8988T (cell line): ENCODE measurements around the gene NPTXR.

Experiments
- DNase-seq: peaks from one replicate; pipeline ENCODE4 v3.0.0; 2011

The NPTXR gene

DNA sequence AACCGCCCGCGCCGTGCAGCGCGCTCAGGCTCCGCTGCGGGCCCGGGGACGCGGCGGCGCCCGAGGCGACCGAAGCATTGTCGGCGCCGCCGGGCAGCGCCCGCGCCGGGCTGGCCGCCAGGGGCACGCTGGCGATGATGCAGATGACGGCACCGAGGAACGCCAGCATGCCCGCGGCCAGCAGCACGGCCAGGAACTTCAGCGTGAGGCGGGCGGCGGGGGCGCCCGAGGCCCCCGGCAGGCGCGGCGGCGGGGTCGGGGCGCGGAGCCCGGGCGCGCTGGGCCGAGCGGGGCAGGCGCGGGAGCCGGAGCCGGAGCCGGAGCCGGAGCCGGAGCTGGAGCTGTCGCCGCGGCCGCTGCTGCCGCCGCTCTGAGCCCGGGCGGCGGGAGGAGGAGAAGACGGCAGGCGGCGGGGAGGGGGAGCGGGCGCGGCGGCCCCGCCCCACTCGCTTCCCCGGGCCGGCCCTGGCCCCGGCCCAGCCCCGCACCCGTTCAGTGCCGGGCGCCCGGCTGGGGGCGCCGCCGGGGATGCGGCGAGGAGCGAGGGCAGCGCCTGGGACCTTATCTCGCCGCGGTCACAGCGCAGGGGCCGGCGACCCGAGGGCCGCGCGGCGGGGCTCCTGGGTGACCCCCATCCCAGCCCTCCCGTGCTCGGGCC lies at the start of gene NPTXR:
Gene NPTXR (minus strand): TSS at position 372 of the 658 bp plus-strand sequence.
- peak; percentile 79 for DNase-seq

DNA sequence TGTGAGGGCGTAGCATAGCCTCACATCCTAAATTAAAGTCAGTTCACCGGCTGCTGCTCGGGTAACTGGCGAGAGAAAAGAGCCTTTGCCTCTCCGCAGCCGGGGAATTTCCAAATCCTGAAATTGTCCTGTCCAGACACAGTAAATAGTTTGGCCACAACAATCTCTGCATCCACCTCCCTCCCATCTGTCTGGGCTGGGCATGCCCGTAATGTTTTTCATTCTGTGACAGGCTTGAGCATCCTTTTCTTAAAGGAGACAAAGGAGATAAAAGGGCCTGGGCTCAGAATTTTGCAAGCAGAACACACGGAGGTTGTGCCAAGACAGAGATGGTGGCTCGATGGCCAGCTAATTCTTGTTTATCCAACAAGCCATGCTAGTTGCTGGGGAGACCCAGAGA lies 47.4 kb upstream of the NPTXR start:
- DNase-seq = no peak

DNA sequence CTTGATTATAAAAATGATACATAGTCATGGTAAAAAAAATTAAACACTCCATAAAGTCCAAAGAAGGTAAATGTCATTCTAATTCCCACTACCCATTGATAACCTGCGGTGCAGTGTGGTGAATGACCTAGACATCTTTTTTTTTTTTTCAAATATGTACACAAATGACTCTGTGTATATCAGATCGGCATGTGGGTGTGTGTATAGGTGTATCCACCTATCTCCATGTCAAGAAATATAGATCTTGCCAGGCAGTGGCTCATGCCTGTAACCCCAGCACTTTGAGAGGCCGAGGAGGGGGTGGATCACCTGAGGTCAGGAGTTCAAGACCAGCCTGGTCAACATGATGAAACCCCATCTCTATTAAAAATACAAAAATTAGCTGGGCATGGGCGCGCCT lies 46.5 kb upstream of the NPTXR start:
- DNase-seq = no peak

GRCh38 chr22:38886333-38886732 lies 42.5 kb upstream of the NPTXR start:
- DNase-seq = no peak

DNA sequence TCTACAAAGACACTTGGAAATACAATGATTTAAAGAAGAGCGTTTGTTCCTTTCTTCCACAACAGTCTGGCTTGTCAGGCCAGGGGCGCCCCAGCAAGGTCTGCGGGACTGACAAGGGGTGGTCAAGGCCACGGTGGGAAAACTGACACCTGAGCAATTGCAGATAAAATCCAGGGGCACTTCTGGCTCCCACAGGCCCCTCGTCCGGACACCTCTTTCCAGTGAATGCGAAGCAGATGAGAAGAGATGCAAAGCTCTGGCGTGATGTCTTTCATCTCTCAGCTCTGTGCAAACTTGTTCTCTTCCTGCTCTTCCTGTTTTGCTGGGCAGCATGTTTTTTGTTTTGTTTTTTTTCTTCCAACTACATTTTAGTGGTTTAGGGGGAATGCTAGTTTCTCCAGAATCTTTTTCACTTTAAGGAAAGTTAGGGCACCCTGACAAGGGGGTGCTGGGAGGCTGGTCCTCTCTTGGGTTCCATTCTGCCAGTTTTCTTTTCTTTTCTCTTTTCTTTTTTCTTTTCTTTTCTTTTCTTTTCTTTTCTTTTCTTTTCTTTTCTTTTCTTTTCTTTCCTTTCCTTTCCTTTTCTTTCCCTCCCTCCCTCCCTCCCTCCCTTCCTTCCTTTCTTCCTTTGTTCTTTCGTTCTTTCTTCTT lies 39.3 kb upstream of the NPTXR start:
- DNase-seq = no peak

DNA sequence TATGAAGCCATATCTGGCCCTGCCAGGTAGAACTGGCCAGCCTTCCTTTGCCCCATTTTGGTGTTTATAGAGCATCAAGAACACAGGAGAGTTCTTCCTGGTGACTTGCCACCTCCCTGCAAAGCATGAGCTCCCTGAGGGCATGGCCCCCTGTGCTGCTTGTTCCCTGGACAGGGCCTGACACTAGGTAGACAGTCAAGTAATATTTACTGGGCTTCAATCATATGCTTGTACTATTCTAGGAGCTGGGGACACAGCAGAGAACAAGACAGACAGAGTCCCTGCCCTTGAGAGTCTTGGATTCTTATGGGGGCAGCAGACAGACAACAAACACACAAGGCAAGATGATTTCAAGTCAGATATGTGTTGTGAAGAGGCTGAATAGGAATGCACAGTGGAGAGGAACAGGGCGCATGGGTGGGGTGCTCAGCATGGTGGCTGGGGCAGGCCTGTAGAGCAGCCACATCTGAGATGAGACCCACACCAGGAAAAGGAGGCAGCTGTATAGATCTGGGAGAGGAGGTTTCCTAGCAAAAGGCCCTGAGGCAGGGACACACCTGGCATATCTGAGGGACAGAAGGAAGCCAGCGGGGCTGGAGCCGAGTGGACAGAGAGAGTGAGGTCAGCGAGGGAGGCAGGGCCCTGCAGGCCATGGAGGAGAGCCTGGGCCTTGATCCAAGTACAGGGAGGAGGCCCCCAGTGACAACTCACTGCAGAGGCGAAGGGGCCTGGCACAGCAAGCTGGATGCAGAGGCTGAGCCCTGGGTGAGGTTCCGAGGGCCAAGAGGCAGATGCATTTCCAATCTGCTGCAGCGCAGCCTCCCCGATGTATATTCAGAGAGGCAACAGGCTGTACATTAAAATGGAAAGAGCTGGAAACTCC lies 38.4 kb upstream of the NPTXR start:
- DNase-seq = no peak

- DNase-seq = no peak
These were observed 37.6 kb upstream of the NPTXR start for GRCh38 chr22:38881464-38881871.

DNA sequence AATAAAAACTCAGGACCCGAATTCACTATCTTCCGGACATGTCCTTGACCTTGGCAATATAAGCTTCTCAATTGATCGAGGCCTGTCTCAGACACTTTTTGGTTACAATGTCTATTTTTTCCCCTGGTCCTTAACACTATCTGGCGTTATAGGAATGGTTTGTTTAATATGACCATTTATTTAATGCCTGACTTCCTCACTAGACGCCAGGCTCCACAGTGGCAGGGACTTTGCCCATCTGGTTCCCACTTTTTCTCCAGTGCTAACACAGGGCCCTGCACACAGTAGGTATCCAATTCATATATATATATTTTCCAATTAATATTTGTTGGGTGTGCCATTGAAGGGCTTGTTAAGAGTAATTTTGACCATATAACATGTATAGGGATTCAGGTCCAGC lies 36.1 kb upstream of the NPTXR start:
- DNase-seq = no peak

- DNase-seq = no peak
These were observed 35.4 kb upstream of the NPTXR start for GRCh38 chr22:38879108-38879729.

DNA sequence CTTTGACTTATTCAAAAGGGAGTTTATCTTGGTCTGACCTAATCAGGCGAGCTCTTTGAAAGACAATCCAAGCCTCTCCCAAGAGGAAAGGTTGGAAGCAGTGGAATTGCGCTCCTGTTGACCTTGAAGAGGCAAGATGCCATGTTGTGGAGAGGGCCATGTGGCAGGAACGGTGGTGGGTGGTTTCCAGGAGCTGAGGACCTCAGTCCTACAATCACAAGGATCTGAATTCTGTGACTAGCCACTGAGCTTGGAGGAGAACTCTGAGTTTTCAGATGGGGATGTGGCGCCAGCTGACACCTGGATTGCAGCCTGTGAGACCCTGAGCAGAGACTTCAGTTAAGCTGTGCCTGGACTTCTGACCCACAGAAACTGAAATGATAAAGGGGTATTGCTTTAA lies 34.2 kb upstream of the NPTXR start:
- DNase-seq = no peak

DNA sequence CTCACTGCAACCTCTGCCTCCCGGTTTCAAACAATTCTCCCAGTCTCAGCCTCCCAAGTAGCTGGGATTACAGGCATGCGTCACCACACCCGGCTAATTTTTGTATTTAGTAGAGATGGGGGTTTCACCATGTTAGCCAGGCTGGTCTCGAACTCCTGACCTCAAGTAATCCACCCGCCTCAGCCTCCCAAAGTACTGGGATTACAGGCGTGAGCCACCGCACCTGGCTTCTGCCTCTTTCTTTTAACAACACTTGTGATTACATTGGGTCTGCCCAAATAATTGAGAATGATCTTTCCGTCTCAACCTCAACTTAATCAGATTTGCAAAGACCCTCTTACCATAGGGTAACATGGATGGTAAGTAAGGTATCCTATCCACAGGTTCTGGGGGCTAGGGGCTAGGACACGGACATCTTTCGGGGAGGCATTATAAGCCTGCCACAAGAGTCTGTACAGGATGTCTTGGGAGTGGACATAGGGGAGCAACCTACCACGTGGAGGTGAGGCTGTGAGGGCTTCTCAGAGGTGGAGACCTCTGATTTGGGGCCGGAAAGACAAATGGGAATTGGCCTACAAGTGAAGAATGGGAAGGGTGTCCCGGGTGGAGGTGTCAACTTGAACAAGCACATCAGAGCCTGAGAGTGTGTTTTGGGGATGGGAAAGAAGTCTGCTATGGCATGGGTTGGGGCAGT lies 30.8 kb upstream of the NPTXR start:
- DNase-seq = no peak

DNA sequence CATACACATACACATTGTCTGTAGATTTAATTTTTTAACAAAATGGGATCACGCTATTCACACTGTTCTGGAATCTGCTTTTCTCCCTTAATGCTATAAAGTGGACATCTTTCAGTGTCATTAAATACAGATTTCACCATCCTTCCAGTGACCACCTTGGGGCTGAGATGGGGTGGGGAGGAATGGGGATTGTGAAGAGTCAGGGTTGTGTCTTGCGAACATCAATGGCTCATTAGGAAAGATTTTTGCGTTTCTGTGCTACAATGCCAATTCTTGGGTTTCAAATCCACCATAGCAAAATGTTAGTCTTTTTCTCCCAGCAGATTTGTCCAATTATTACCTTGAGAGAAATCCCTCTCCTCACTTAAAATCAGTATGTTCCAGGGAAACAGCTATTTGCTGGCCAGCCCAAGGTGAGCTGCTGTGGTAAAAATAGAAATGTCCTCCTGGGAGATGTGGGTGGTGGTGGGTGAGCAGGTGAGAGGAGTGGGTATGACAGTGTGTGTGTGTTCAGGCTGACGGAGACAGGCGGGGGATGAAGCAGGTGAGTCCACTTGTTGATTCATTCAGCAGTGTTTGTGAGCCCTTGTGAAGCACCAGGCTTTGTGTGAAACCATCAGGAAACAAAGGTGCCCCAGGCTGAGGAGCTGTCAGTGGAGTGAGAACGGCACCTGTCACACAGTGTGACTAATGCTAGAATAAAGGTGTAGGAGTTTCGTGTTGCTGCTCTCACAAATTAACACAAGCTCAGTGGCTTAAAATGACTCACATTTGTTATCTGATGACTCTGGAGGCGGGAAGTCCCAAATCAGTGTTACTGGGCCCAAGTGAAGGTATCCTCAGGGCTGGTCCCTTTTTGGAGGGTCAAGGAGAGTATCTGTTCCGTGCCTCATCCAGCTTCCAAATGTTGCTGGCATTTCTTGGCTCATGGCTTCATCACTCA lies 29.9 kb upstream of the NPTXR start:
- DNase-seq = no peak

DNA sequence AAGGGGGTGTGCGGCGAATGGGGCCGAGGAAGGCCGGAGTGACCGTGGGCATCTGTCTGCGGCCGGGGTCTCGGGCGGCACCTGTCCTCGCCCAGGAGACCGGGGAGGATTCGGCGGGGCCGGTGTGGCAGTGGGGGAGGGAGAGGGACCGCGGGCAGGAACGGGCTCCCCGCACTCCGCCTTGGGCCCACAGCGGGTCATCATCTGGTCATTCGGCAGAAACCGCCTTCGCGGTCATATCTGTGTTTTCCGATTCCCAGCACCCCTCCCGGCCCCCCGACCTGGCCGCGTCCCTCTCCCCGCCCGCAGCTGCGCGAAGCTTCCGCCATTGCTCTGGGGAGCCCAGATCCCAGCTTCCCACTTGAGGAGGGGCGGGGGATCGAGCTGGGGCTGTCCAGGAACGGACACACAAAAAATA lies 29.0 kb upstream of the NPTXR start:
- DNase-seq = no peak

DNA sequence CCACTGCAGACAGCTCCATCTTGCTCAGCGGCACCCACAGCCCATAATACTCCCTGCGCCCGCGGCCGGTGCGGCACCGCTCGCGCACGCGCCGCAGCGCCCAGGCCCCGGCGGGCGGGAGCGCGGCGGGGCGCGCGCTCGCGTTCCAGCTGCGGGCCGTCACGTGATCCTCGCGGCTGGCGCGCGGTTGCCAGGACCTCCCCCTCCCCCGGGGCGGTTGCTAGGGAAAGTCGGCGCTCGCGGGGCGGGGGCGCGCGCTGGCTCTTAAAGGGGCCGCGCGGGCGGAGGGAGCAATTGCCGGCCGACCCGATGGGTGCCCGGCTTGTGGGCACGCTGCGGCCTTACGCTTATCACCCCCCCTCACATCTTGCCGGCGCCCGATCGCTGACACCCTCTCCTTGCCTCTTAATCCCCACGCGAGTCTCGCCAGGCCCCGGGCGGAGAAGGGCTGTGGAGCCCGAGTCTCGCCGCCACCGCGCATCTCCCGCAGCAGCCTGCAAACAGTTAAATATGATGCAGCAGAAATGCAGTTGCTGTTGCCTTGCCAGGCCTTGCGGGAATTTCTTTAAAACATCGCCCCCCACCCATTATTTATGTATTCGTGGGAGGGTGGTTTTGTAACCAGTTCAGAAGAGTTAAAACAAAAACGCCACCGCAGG lies 28.5 kb upstream of the NPTXR start, which contains the start of gene CBX6:
Gene CBX6 (minus strand): TSS at position 45 of the 659 bp plus-strand sequence. CDS start 26 bp downstream, at position 19.
- peak; percentile 98 for DNase-seq

GRCh38 chr22:38871360-38872171 lies 27.7 kb upstream of the NPTXR start:
- no peak for DNase-seq

- no peak for DNase-seq
These were observed 27.0 kb upstream of the NPTXR start for GRCh38 chr22:38870791-38871359.

GRCh38 chr22:38870312-38870741 lies 26.5 kb upstream of the NPTXR start:
- peak; percentile 66 for DNase-seq

DNA sequence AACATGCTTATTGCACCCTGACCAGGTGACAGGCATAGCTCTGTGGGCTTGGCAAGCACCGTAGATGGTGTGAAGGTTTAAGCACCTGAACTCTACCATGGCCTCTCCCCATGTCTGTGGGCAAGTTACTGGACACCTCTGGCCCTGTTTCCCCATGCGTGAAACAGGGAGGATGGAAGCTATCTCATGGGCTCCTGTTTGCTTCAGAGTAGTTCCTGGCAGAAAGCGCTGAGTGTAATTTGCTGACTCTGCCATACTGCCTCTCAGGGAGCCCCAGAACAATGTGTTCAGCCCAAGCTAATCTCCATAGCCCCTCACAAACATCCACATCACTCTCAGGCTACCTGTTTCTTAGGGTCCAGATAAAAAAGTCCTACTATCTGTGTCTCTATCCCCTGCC lies 25.8 kb upstream of the NPTXR start:
- DNase-seq = no peak

DNA sequence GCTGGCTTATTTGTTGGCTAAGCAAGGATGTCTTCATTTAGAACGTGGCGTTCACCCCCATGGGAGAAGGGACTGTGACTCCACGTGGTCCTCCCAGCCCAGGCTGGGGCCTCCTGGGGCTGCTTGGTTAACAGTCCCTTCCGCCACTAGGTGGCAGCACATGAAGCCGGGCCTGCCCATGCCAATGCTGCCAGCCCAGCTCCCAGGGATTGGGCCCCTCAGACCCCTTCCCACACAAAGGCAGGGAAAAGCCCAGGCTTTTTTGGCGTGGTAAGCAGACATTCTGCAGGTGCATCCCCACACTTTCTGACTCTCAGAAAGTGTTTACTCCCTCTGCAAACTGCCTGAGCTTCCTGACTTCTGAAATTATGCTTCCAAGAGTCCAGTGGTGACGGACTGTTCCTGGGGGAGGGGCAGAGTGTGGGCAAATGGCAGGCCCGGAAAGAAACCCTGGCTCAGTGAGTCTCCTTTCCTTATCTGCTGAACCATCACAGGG lies 25.1 kb upstream of the NPTXR start:
- peak; percentile 94 for DNase-seq
